Measurements from ENCODE around the gene SPATA16.

The SPATA16 gene

GRCh38 chr3:173007079-173007723, 133.8 kb downstream of the SPATA16 start:
- no peak for DNase-seq (ENCODE audit: low read depth in 1 of 2, low spot score in 1 of 2)

DNA sequence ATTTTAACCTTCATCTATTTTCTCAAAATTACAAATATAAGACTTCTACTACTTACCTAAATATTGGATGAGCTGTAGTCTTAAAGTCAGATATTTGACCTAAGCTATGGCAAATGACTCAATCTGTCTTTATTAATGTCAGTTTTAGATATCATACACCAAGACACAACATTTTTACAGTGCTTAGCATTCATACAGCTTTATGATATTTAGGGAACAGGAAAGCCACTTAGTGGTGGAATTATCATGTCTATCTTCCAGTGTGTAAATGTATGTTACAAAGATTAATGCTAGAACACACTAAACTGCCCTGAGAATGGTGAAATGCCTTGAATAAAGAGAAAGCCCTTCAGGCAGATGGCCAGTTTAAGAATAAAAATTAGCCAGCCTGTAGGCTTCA, 135.0 kb downstream of the SPATA16 start:
- no peak for DNase-seq (ENCODE audit: low read depth in 1 of 2, low spot score in 1 of 2)

- DNase-seq (ENCODE audit: low read depth in 1 of 2, low spot score in 1 of 2) = no peak
Measured at GRCh38 chr3:173004681-173005080, 136.4 kb downstream of the SPATA16 start.

GRCh38 chr3:173003956-173004355, 137.1 kb downstream of the SPATA16 start:
- DNase-seq (ENCODE audit: low read depth in 1 of 2, low spot score in 1 of 2) = no peak

DNA sequence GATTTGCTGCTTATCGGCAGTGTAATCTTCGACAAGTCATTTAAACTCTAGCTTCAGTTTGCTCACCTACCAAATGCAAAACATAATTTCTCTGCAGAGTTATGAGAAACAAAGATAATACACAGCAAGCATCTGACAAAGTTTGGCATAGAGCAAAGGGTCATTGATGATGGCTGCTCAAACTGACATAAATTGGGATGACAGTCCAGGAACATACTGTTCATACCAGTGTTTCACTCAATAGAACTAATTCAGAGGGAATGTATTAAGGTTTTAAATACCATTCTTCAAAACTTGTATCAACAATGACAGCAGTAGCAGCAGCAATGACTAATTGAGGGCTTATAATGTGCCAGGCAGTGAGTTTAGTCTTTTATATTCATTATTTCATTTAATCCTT, 137.6 kb downstream of the SPATA16 start:
- DNase-seq (ENCODE audit: low read depth in 1 of 2, low spot score in 1 of 2) = no peak

- no peak for DNase-seq (ENCODE audit: low read depth in 1 of 2, low spot score in 1 of 2)
Measured at GRCh38 chr3:173001622-173002021, 139.4 kb downstream of the SPATA16 start.

GRCh38 chr3:173000553-173000952, 140.5 kb downstream of the SPATA16 start:
- no peak for DNase-seq (ENCODE audit: low read depth in 1 of 2, low spot score in 1 of 2)

GRCh38 chr3:172993412-172993811, 147.6 kb downstream of the SPATA16 start:
- DNase-seq (ENCODE audit: low read depth in 1 of 2, low spot score in 1 of 2) = no peak

DNA sequence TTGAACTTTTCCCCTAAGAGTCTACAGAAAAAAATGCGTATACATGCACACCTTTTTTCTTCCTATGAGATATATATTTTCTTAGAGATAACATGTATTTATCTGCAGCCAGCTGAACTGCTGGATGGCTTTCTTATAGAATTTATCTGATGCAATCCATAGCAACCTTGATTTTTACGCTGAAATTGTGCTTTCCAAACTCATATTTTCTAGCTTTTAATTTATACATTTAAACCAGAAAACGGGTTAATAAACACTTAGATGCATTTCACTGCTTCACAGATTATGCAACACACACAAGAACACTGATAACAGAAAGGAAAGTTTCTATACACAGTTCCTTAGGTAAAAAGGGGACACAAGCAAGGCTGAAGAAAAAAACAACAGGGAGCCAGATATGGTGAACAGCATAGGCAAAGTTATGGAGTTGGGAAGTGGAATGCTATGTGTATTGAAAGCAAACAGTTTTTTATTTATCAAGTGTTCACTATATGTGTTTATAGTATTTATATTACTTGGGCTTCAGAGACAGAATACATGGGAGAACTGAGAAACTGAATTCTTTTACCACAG, 149.5 kb downstream of the SPATA16 start:
- no peak for DNase-seq (ENCODE audit: low read depth in 1 of 2, low spot score in 1 of 2)

- DNase-seq (ENCODE audit: low read depth in 1 of 2, low spot score in 1 of 2) = no peak
Measured at GRCh38 chr3:172989373-172989772, 151.7 kb downstream of the SPATA16 start.

DNA sequence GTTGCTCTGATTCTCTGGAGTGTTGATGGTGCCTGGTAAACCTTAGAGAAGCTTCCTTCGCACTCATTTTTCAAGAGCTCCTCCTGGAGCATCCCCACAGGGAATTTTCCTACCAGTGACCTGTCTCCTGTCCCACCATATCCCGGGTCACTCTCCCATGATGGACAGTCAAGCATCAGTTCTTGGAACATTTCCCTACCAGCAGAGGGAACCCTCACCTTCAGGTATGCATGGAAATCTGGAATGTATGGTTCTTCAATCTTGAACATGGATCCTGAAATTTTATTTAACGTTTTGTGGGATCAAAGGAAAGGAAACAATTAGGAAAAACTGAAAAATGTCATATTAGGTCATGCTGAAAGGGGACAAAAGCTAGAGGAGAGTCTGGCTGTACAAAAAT, 153.8 kb downstream of the SPATA16 start:
- DNase-seq (ENCODE audit: low read depth in 1 of 2, low spot score in 1 of 2) = no peak

DNA sequence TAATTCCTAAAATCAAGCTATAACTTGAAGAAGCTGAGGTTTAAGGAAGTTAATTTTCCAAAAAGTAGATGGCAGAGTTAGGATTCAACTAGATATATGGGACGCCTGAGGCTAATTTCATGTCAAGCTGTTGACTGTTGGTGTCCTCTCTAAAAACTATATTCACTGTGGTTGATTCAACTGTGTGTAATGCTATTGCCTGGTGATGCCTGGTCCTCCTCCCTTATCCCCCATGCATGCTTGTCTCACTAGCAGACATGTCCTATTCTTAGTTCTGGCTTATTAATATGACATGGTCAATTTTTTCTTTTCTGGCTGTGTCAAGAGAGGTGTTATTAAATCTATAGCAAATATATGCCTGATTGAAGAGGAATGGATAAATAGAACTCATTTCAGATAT, 156.1 kb downstream of the SPATA16 start:
- DNase-seq (ENCODE audit: low read depth in 1 of 2, low spot score in 1 of 2) = no peak

DNA sequence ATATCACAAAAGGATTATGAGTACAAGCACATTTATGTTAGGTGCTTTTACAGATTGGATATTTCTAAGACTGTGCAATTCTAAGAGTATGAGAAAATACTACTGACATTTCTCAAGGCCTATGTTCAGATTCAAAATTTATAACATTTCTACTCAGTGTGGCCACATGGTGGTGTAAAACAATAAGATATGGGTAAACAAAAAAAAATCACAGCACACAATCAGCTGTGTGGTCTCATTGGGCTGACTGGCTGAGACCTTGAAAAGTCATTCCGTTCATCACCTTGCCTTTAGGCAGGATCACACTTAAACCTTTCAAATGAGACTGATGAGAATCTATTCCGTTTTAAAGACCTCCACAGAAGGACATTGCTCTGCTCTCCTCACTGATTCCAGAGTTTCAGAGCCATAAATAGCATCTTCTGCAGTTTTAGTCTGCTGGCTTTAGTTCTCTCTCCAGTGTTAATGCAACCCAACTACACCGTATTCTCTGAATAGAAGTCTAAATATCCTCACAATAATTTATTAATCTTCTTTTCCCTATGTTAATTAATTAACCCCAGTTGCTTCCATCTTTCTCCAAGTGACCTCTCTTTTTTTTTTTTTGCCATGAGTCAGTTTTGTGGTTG, 158.2 kb downstream of the SPATA16 start:
- DNase-seq (ENCODE audit: low read depth in 1 of 2, low spot score in 1 of 2) = no peak

GRCh38 chr3:172981407-172981983, 159.5 kb downstream of the SPATA16 start:
- no peak for DNase-seq (ENCODE audit: low read depth in 1 of 2, low spot score in 1 of 2)

DNA sequence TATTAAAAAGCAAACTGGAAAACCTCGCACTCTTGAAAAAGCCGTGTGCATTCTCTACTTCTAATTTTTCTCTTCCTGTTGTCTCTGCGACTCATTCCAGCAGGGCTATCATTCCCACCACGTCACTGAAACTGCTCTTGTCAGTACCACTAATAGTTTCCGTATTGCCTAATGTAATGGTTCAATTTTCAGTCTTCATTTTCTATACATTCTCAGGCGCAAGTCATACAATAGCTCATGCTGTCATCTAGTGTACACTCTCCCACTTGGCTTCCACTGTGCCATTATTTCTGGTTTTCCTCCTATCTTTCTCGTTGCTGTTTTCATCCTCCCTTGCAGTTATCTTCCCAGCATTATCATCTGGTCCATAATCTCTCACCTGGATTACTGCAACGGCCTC, 160.2 kb downstream of the SPATA16 start:
- no peak for DNase-seq (ENCODE audit: low read depth in 1 of 2, low spot score in 1 of 2)

DNA sequence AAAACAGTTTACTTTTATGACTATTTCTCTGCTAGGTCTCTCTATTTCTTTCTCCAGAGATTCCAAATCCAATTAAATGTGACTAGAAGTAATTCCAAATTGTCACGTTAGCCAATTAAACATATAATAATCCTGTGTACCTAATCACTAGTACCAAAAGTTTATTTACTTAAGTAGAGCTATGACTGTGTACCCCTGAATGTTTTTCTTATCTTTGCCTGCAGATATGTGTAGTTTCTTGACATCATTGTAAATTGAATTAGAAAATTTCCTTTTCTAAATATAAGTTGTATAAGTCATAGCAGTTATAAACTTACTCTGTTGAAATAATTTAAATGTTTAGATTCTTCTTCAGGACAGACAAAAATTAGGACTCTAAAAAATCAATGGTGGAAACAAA, 163.3 kb downstream of the SPATA16 start:
- no peak for DNase-seq (ENCODE audit: low read depth in 1 of 2, low spot score in 1 of 2)

DNA sequence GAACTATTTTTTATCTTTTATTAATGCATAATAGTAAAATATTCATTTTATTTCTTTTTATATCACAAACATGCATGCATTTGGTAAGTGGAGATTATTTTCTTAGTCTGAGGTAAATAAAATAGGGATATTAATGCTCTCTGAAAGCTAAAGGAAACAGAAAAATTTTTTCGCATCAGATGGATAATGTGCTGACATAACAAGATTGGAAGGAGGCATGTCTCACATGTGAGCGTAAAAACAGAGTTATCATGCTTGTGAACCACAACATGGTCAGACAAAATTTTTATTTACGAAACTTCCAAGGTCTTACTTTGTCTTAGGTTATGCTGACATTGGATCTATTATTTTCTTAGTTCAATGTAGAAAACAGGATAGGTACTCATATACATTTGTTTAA, 166.1 kb downstream of the SPATA16 start:
- DNase-seq (ENCODE audit: low read depth in 1 of 2, low spot score in 1 of 2) = no peak

DNA sequence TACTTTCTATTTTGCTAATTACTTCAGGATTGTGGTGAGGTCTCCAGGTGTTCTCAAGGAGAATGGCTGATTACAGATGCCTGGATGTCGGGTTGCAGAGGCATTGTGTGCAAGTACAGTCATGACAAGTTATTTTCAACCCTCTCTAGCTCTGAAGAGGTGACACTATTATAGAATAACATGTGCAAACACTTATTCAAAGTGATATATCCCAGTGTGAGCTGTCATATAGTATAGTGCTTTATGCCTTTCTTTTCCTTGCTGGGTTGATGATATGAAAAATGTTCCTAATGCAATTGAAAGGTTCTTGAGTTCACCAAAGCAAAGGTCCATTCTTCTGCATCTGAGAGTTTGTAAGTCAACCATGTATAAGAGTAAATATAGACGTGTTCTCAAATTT, 167.2 kb downstream of the SPATA16 start:
- no peak for DNase-seq (ENCODE audit: low read depth in 1 of 2, low spot score in 1 of 2)

DNA sequence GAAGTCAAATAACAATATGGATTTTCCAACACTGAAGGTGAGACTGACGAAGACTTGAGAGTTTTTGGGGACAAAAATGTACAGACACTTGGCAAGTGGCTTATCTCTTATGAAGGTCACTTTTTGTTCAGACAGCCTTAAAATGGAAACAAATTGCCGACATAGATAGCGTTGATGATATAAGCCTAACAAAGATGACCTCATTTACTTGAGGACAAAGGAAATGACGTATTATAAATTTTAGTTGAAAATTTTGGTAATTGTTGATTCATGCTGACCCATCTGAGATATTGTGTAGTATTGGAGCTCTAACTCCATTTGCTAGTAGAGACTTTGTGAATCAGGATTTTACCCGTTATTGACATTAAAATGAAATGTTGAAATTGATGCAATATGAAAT, 168.3 kb downstream of the SPATA16 start:
- DNase-seq (ENCODE audit: low read depth in 1 of 2, low spot score in 1 of 2) = no peak

DNA sequence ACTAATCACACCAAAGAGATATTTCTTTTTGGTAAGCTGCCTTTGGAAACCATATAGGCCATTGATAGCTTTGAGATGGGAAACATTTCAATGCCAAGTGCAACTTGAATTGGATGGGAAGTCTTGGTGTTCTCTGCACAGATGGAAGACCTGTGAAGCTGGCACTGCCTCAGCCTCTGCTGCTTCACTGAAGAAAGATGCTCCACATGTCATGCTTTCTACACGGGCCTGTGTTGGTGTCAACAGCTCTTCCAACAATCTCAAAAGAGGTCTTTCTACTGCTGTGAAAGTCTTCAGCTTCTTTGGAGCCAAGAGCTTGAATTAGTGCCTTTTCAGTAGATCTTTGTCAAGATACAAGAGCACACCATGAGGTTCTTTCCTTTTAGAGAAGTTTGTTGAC, 169.0 kb downstream of the SPATA16 start:
- DNase-seq (ENCODE audit: low read depth in 1 of 2, low spot score in 1 of 2) = no peak

DNA sequence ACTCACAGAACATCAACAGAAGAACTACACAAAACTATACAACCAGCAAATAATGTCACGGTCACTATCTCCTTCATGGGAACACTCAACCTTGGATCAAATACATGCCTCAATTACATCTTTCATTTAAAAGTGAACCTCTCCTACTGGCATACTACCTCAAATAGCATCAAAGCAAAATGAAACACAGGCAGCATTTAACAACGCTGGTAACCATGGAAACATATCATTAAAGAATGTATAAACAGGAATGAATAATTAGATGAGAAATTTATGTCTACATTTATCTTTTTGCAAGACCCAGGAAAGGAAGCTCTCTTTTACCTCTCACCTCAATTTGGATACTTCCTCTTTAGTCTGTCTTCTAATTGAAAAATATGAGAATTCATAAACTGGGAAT, 172.4 kb downstream of the SPATA16 start:
- DNase-seq (ENCODE audit: low read depth in 1 of 2, low spot score in 1 of 2) = no peak

DNA sequence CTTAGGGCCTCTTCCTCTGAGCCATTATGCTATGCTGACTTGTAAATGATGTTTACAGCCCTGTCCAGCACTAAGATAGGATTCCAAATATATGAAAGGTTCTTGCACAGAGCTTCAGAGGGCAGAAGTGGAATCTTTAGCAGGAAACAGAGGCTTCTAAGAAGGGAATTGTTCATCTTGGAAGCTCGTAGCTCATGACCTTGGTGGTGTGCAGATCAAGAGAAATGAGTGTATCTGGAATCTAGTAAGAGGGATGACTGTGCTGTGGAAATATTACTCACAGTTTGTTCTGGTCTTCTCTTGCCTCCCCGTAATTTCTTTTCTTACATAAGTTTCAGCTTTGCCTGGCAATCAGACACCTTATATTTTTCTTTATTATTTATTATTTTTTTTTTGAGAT, 175.8 kb downstream of the SPATA16 start:
- no peak for DNase-seq (ENCODE audit: low read depth in 1 of 2, low spot score in 1 of 2)

Measured in activated CD4-positive, alpha-beta T cell treated with anti-CD3 and anti-CD28 coated beads, Interleukin-2, amount 50 U/mL, for 24 hours (primary cell).